OCI-LY1 (cell line): Measurements from ENCODE around the gene IGFBPL1.

Source experiments
- H2AFZ ChIP-seq: fragments of 200-600 bp; sonication (generic), shearing (Covaris generic); 2 replicates; pipeline ENCODE4 v1.6.0; 2014; ENCODE audit warnings: antibody characterized with exemption, mild to moderate bottlenecking, low read length
- H3F3A ChIP-seq: fragments of 200-600 bp; sonication (generic), shearing (Covaris generic); 2 replicates; pipeline ENCODE4 v1.6.0; 2014; ENCODE audit warnings: mild to moderate bottlenecking, antibody characterized with exemption, low read length, moderate library complexity; ENCODE audit not compliant: insufficient read depth
- H3K27ac ChIP-seq: fragments of 200-600 bp; sonication (generic); 2 replicates; pipeline ENCODE4 v1.5.1; 2014; ENCODE audit warnings: low read length, mixed run types, mild to moderate bottlenecking, low read depth; ENCODE audit not compliant: poor library complexity, severe bottlenecking
- H3K27me3 ChIP-seq: fragments of 200-600 bp; sonication (generic); 2 replicates; pipeline ENCODE4 v1.6.0; 2014; ENCODE audit warnings: antibody characterized with exemption, mild to moderate bottlenecking, low read length, moderate library complexity; ENCODE audit not compliant: insufficient read depth
- H3K36me3 ChIP-seq: fragments of 200-600 bp; sonication (generic); 2 replicates; pipeline ENCODE4 v1.6.1; 2014; ENCODE audit warnings: mild to moderate bottlenecking, antibody characterized with exemption, low read length, moderate library complexity, mixed read lengths; ENCODE audit not compliant: insufficient read depth
- H3K4me1 ChIP-seq: fragments of 200-600 bp; sonication (generic); 2 replicates; pipeline ENCODE4 v1.5.1; 2014; ENCODE audit warnings: mild to moderate bottlenecking, low read length, moderate library complexity; ENCODE audit not compliant: insufficient read depth, severe bottlenecking
- H3K4me2 ChIP-seq: fragments of 200-600 bp; sonication (generic), shearing (Covaris generic); 2 replicates; pipeline ENCODE4 v1.6.1; 2014; ENCODE audit warnings: low read length
- H3K4me3 ChIP-seq: fragments of 200-600 bp; sonication (generic); 2 replicates; pipeline ENCODE4 v1.5.1; 2014; ENCODE audit warnings: low read length, low read depth, mild to moderate bottlenecking, mixed read lengths; ENCODE audit not compliant: poor library complexity, severe bottlenecking
- H3K79me2 ChIP-seq: fragments of 200-600 bp; shearing (Covaris generic); 2 replicates; pipeline ENCODE4 v1.6.1; 2016; ENCODE audit warnings: mixed run types, low read length, mixed read lengths; ENCODE audit not compliant: insufficient read depth
- H3K9ac ChIP-seq: fragments of 200-600 bp; sonication (generic), shearing (Covaris generic); 2 replicates; pipeline ENCODE4 v1.6.1; 2014; ENCODE audit warnings: mild to moderate bottlenecking, low read length, mixed read lengths
- H3K9me2 ChIP-seq: fragments of 200-600 bp; sonication (generic), shearing (Covaris generic); 2 replicates; pipeline ENCODE4 v1.6.1; 2014; ENCODE audit warnings: low read depth, mild to moderate bottlenecking, low read length, mixed read lengths
- H3K9me3 ChIP-seq: fragments of 200-600 bp; shearing (Covaris generic); 2 replicates; pipeline ENCODE4 v1.6.1; 2014; ENCODE audit warnings: low read length, mixed read lengths
- H4K20me1 ChIP-seq: fragments of 200-600 bp; sonication (generic), shearing (Covaris generic); 2 replicates; pipeline ENCODE4 v1.6.0; 2016; ENCODE audit warnings: mild to moderate bottlenecking, low read length; ENCODE audit not compliant: insufficient read depth
- EZH2 ChIP-seq: fragments of 200-600 bp; sonication (generic), shearing (Covaris generic); IDR thresholded peaks from 2 replicates; pipeline ENCODE4 v1.8.0; 2017; ENCODE audit warnings: borderline replicate concordance, mixed run types, mild to moderate bottlenecking, antibody characterized with exemption, low read length, moderate library complexity, mixed read lengths
- TF ChIP-seq, protein P1 (sequence below): fragments of 200-600 bp; sonication (generic), shearing (Covaris generic); IDR thresholded peaks from 2 replicates; pipeline ENCODE4 v1.5.1; 2017; ENCODE audit warnings: mild to moderate bottlenecking, antibody characterized with exemption, low read length, moderate library complexity, mixed read lengths

Gene IGFBPL1

GRCh38 chr9:38390851-38391250 lies 33.4 kb downstream of the IGFBPL1 start:
- H3K9ac ChIP-seq: no peak overlapping the region
- peaks cover 8% of the 10 kb centered on the region for H3K4me1 ChIP-seq
- H3K9me3 ChIP-seq: no peaks in the 10 kb centered on the region
- H3K36me3 ChIP-seq: no peaks in the 10 kb centered on the region
- H3K79me2 ChIP-seq: no peaks in the 10 kb centered on the region
- TF ChIP-seq, protein P1, sequence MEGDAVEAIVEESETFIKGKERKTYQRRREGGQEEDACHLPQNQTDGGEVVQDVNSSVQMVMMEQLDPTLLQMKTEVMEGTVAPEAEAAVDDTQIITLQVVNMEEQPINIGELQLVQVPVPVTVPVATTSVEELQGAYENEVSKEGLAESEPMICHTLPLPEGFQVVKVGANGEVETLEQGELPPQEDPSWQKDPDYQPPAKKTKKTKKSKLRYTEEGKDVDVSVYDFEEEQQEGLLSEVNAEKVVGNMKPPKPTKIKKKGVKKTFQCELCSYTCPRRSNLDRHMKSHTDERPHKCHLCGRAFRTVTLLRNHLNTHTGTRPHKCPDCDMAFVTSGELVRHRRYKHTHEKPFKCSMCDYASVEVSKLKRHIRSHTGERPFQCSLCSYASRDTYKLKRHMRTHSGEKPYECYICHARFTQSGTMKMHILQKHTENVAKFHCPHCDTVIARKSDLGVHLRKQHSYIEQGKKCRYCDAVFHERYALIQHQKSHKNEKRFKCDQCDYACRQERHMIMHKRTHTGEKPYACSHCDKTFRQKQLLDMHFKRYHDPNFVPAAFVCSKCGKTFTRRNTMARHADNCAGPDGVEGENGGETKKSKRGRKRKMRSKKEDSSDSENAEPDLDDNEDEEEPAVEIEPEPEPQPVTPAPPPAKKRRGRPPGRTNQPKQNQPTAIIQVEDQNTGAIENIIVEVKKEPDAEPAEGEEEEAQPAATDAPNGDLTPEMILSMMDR: no peak
- TF ChIP-seq EZH2: no peak
- no peak overlapping the region for H3K4me2 ChIP-seq
- H2AFZ ChIP-seq: no peak overlapping the region
- no peaks in the 10 kb centered on the region for H4K20me1 ChIP-seq
- no peak overlapping the region for H3K4me3 ChIP-seq
- no peaks in the 10 kb centered on the region for H3K9me2 ChIP-seq
- peaks cover 10% of the 10 kb centered on the region; the same call in 1 of the 2 replicates for H3K27me3 ChIP-seq
- no peaks in the 10 kb centered on the region for H3F3A ChIP-seq
- no peak overlapping the region for H3K27ac ChIP-seq

DNA sequence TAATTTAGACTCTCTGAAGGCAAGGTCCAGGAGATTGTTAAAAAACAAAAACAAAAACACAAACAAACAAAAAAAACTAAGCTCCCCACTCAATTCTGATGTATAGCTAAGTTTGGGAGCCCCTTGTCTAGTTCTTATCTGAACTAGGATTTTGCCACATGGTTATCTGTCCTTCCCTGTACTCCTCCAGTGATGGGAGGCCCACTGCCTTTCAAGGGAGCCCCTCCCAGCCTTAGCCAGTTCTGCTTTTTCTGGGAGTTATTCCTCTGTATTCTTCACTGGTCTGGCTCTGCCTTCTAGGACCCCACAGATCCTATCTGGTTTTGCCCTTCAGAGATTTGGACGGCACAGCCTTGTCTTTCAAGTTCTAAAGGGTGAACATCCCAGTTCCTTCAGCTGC lies 33.8 kb downstream of the IGFBPL1 start:
- Histone ChIP-seq H3K4me2 (no peak overlapping the region), H4K20me1 (no peaks in the 10 kb centered on the region), H3K27ac (no peak overlapping the region), H3K36me3 (no peaks in the 10 kb centered on the region), H3K4me1 (peaks cover 8% of the 10 kb centered on the region), H3K79me2 (no peaks in the 10 kb centered on the region), H3F3A (no peaks in the 10 kb centered on the region), H3K9ac (no peak overlapping the region), H3K27me3 (peaks cover 14% of the 10 kb centered on the region; the same call in 1 of the 2 replicates), H2AFZ (no peak overlapping the region), H3K4me3 (no peak overlapping the region), H3K9me3 (peaks cover 2% of the 10 kb centered on the region), H3K9me2 (no peaks in the 10 kb centered on the region)
- no peak for TF ChIP-seq EZH2
- TF ChIP-seq, protein P1: no peak

- Histone ChIP-seq H4K20me1 (no peaks in the 10 kb centered on the region), H2AFZ (no peak overlapping the region), H3K9me3 (peaks cover 8% of the 10 kb centered on the region), H3K4me1 (peaks cover 8% of the 10 kb centered on the region), H3K27ac (no peak overlapping the region), H3K9me2 (no peaks in the 10 kb centered on the region), H3F3A (no peaks in the 10 kb centered on the region), H3K79me2 (no peaks in the 10 kb centered on the region), H3K27me3 (peaks cover 24% of the 10 kb centered on the region; the same call in 1 of the 2 replicates), H3K4me2 (no peak overlapping the region), H3K36me3 (no peaks in the 10 kb centered on the region; the same call in 1 of the 2 replicates), H3K9ac (no peak overlapping the region), H3K4me3 (no peak overlapping the region)
- TF ChIP-seq, protein P1: no peak
- TF ChIP-seq EZH2: no peak
These were observed 34.9 kb downstream of the IGFBPL1 start for GRCh38 chr9:38389313-38389712.
